ENCODE data around the gene ARL13A. TPM values are rescaled to one million over a fixed set of nuclear protein-coding genes. Genes with fewer than 3 reads are reported as not detected.

ARL13A gene
- total and polyA plus RNA-seq, 2 of the 13 experiments (the other 11 are each of a cell fraction or from before 2014, with no cell fraction given): not detected

DNA sequence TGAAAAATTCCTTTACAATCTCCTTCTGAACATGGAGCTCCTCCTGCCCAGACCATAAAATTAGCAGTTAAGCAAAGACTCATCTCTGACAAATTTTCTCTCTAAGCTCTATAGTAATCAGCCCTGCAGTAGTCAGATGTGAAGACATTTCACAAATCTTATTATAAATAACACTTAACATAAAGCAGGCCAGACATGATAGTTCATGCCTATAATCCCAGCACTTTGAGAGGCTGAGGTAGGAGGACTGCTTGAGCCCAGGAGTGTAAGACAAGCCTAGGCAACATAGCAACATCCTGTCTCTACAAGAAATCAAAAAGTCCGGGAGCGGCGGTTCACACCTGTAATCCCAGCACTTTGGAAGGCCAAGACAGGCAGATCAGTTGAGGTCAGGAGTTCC is 52.5 kb downstream of the ARL13A start:
- Histone ChIP-seq H3K27me3 (ENCODE audit: control insufficient read depth in 1 of 2, insufficient read depth in 2 of 2, low read length in 2 of 2) (no peaks in the 10 kb centered on the region), H3K4me2 (ENCODE audit: low read depth, low read length) (no peak overlapping the region), H4K20me1 (ENCODE audit: insufficient read depth, low read length) (no peaks in the 10 kb centered on the region), H3K9me3 (ENCODE audit: low read length) (no peaks in the 10 kb centered on the region), H3K79me2 (ENCODE audit: insufficient read depth, low read length) (no peaks in the 10 kb centered on the region), H3K9ac (ENCODE audit: insufficient read depth, low read depth, low read length) (no peak overlapping the region), H3K4me1 (ENCODE audit: insufficient read depth, low read length) (no peaks in the 10 kb centered on the region), H3K36me3 (replicated peaks in 1 of 2; ENCODE audit: control insufficient read depth in 1 of 2, insufficient read depth in 2 of 2, low read length in 2 of 2) (peaks cover 0 to 13% of the 10 kb centered on the region in 2 experiments; a peak in 2 of 5 replicates), H3K27ac (ENCODE audit: extremely low read length, insufficient read depth, low read length) (no peak overlapping the region), H2AFZ (ENCODE audit: low read length) (no peak overlapping the region), H3K4me3 (replicated peaks in 1 of 3; ENCODE audit: insufficient read depth in 1 of 3, low read depth in 2 of 3, low read length in 3 of 3) (no peak overlapping the region)
- DNase-seq (ENCODE audit: low spot score): no peak
- WGBS (ENCODE audit: low lambda C conversion rate): 96% methylated on average over 3 of the region's 3 CpGs
- no peak for FAIRE-seq
- POLR2A ChIA-PET: no interaction called here
- no peak for ATAC-seq
- CTCF ChIA-PET (ENCODE audit: low intra/inter-chr PET ratio, low total read pairs): no interaction called here
- TF ChIP-seq ZNF17 (CRISPR knock-in tag; IDR thresholded peaks at IDR 0.05) (no peak), ARNT (IDR thresholded peaks at IDR 0.05) (no peak), ZNF30 (CRISPR knock-in tag; IDR thresholded peaks at IDR 0.05) (no peak), ZNF33B (CRISPR knock-in tag; IDR thresholded peaks at IDR 0.05) (no peak), PAF1 (CRISPR knock-in tag; IDR thresholded peaks at IDR 0.05) (no peak), CHD4 (IDR thresholded peaks at IDR 0.05; ENCODE audit: borderline replicate concordance, low read length) (no peak), ZIK1 (CRISPR knock-in tag; IDR thresholded peaks at IDR 0.05; ENCODE audit: borderline replicate concordance, low read depth) (no peak), ASH2L (IDR thresholded peaks at IDR 0.05; ENCODE audit: insufficient read length, low read depth, low read length) (no peak), ZNF260 (CRISPR knock-in tag; IDR thresholded peaks at IDR 0.05; ENCODE audit: borderline replicate concordance, low read depth) (no peak), JUN (CRISPR knock-in tag; IDR thresholded peaks at IDR 0.05) (no peak), CAMTA2 (CRISPR knock-in tag; IDR thresholded peaks at IDR 0.05; ENCODE audit: borderline replicate concordance) (no peak), ZNF326 (CRISPR knock-in tag; IDR thresholded peaks at IDR 0.05; ENCODE audit: borderline replicate concordance) (no peak), ZNF350 (CRISPR knock-in tag; IDR thresholded peaks at IDR 0.05; ENCODE audit: borderline replicate concordance, low read depth) (no peak), SRF (IDR thresholded peaks at IDR 0.05; ENCODE audit: low read depth, low read length) (no peak), ZEB1 (IDR thresholded peaks at IDR 0.05; ENCODE audit: insufficient replicate concordance, low read depth) (no peak), THAP11 (CRISPR knock-in tag; IDR thresholded peaks at IDR 0.05) (no peak)
- TF ChIP-seq, protein P1, sequence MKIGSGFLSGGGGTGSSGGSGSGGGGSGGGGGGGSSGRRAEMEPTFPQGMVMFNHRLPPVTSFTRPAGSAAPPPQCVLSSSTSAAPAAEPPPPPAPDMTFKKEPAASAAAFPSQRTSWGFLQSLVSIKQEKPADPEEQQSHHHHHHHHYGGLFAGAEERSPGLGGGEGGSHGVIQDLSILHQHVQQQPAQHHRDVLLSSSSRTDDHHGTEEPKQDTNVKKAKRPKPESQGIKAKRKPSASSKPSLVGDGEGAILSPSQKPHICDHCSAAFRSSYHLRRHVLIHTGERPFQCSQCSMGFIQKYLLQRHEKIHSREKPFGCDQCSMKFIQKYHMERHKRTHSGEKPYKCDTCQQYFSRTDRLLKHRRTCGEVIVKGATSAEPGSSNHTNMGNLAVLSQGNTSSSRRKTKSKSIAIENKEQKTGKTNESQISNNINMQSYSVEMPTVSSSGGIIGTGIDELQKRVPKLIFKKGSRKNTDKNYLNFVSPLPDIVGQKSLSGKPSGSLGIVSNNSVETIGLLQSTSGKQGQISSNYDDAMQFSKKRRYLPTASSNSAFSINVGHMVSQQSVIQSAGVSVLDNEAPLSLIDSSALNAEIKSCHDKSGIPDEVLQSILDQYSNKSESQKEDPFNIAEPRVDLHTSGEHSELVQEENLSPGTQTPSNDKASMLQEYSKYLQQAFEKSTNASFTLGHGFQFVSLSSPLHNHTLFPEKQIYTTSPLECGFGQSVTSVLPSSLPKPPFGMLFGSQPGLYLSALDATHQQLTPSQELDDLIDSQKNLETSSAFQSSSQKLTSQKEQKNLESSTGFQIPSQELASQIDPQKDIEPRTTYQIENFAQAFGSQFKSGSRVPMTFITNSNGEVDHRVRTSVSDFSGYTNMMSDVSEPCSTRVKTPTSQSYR (CRISPR knock-in tag; IDR thresholded peaks at IDR 0.05; ENCODE audit: borderline replicate concordance): no peak
- TF ChIP-seq, protein P2, sequence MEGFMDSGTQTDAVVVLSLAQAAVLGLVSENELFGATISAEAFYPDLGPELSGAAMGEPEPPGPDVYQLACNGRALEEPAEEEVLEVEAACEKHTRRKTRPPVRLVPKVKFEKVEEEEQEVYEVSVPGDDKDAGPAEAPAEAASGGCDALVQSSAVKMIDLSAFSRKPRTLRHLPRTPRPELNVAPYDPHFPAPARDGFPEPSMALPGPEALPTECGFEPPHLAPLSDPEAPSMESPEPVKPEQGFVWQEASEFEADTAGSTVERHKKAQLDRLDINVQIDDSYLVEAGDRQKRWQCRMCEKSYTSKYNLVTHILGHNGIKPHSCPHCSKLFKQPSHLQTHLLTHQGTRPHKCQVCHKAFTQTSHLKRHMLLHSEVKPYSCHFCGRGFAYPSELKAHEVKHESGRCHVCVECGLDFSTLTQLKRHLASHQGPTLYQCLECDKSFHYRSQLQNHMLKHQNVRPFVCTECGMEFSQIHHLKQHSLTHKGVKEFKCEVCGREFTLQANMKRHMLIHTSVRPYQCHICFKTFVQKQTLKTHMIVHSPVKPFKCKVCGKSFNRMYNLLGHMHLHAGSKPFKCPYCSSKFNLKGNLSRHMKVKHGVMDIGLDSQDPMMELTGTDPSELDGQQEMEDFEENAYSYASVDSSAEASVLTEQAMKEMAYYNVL (CRISPR knock-in tag; IDR thresholded peaks at IDR 0.05; ENCODE audit: borderline replicate concordance): no peak
- intact Hi-C loops (cut with micrococcal nuclease; ENCODE audit: unreplicated experiment): no loop called here
- in situ Hi-C loops (cut with HindIII; ENCODE audit: extremely low pct_ligation_motif_present, low pct_unique_long_range_greater_than_20kb): no loop called here
- no TSS peak for BruUV-seq (replicated peaks)
